ENCODE measurements around the gene RFX2.

The RFX2 gene

GRCh38 chr19:6022570-6023064 lies 87.7 kb downstream of the RFX2 start:
- H3K4me1 ChIP-seq, result peaks cover 40 to 72% (median 67%) of the 10 kb centered on the region in 10 experiments
- no peak overlapping the region; a peak in 1 of 20 replicates for H3K4me3 ChIP-seq
- no peaks in the 10 kb centered on the region for H4K20me1 ChIP-seq
- TF ChIP-seq Cebpa-rat (IDR thresholded peaks at IDR 0.05), result no peak
- peak overlapping the region; percentile 28 to 73 (median 61); a peak in 19 of 22 replicates for H3K9ac ChIP-seq
- no peaks in the 10 kb centered on the region for H3K9me3 ChIP-seq (replicated peaks in 1 of 11)
- H3K27ac ChIP-seq, result peak overlapping the region; percentile 18 to 87 (median 74); a peak in 21 of 22 replicates
- H3K27me3 ChIP-seq, result no peaks in the 10 kb centered on the region
- H3K36me3 ChIP-seq, result no peaks in the 10 kb centered on the region; a peak in 1 of 22 replicates
- peak overlapping the region; percentile 70 to 94 (median 86) for H3K4me2 ChIP-seq

GRCh38 chr19:6021878-6022569 lies 88.3 kb downstream of the RFX2 start:
- Histone ChIP-seq H4K20me1 (no peaks in the 10 kb centered on the region), H3K4me3 (no peak overlapping the region; a peak in 1 of 20 replicates), H3K9ac (peak overlapping the region in 9 of 11 experiments; percentile 33 to 73 (median 66); a peak in 17 of 22 replicates), H3K4me2 (peak overlapping the region; percentile 70 to 94 (median 86)), H3K27me3 (no peaks in the 10 kb centered on the region), H3K4me1 (peaks cover 40 to 77% (median 69%) of the 10 kb centered on the region in 10 experiments), H3K36me3 (no peaks in the 10 kb centered on the region; a peak in 1 of 22 replicates), H3K9me3 (replicated peaks in 1 of 11) (no peaks in the 10 kb centered on the region), H3K27ac (peak overlapping the region in 10 of 11 experiments; percentile 57 to 87 (median 80); a peak in 18 of 22 replicates)
- no peak for TF ChIP-seq Cebpa-rat (IDR thresholded peaks at IDR 0.05)

GRCh38 chr19:6020972-6021805 lies 89.1 kb downstream of the RFX2 start:
- H3K27me3 ChIP-seq, result no peaks in the 10 kb centered on the region
- H3K4me2 ChIP-seq, result peak overlapping the region; percentile 55 to 94 (median 86); a peak in 21 of 22 replicates
- H3K9ac ChIP-seq, result peak overlapping the region in 10 of 11 experiments; percentile 9 to 73 (median 61); a peak in 17 of 22 replicates
- H3K36me3 ChIP-seq, result no peaks in the 10 kb centered on the region
- peak overlapping the region in 9 of 11 experiments; percentile 64 to 87 (median 80); a peak in 18 of 22 replicates for H3K27ac ChIP-seq
- no peaks in the 10 kb centered on the region for H4K20me1 ChIP-seq
- TF ChIP-seq Cebpa-rat (IDR thresholded peaks at IDR 0.05), result no peak
- H3K4me3 ChIP-seq, result no peak overlapping the region
- H3K4me1 ChIP-seq, result peaks cover 40 to 81% (median 69%) of the 10 kb centered on the region in 10 experiments
- no peaks in the 10 kb centered on the region for H3K9me3 ChIP-seq (replicated peaks in 1 of 11)

GRCh38 chr19:6020166-6020882 lies 90.0 kb downstream of the RFX2 start:
- peak overlapping the region in 3 of 10 experiments; percentile 18 to 45 (median 23); a peak in 3 of 20 replicates for H3K4me3 ChIP-seq
- H3K4me2 ChIP-seq, result peak overlapping the region; percentile 55 to 94 (median 86)
- H4K20me1 ChIP-seq, result no peaks in the 10 kb centered on the region
- TF ChIP-seq Cebpa-rat (IDR thresholded peaks at IDR 0.05), result peak in 9 of 11 experiments; percentile 64 to 89 (median 78); a peak in 14 of 22 replicates
- peak overlapping the region in 9 of 11 experiments; percentile 64 to 87 (median 80); a peak in 18 of 22 replicates for H3K27ac ChIP-seq
- no peaks in the 10 kb centered on the region for H3K36me3 ChIP-seq
- no peaks in the 10 kb centered on the region for H3K27me3 ChIP-seq
- H3K9me3 ChIP-seq (replicated peaks in 1 of 11), result no peaks in the 10 kb centered on the region
- H3K9ac ChIP-seq, result peak overlapping the region; percentile 13 to 73 (median 56); a peak in 19 of 22 replicates
- peaks cover 40 to 90% (median 77%) of the 10 kb centered on the region in 10 experiments for H3K4me1 ChIP-seq

GRCh38 chr19:6018786-6019185 lies 91.5 kb downstream of the RFX2 start:
- Histone ChIP-seq H3K36me3 (no peaks in the 10 kb centered on the region), H3K4me2 (peak overlapping the region in 8 of 11 experiments; percentile 15 to 94 (median 64); a peak in 12 of 22 replicates), H3K4me3 (no peak overlapping the region), H3K27ac (peak overlapping the region in 9 of 11 experiments; percentile 13 to 84 (median 64); a peak in 15 of 22 replicates), H3K27me3 (no peaks in the 10 kb centered on the region), H3K4me1 (peaks cover 40 to 95% (median 83%) of the 10 kb centered on the region in 10 experiments), H3K9me3 (replicated peaks in 1 of 11) (no peaks in the 10 kb centered on the region), H4K20me1 (no peaks in the 10 kb centered on the region), H3K9ac (peak overlapping the region in 2 of 11 experiments; percentile 7 to 9; a peak in 2 of 22 replicates)
- TF ChIP-seq Cebpa-rat (IDR thresholded peaks at IDR 0.05), result no peak

GRCh38 chr19:6017576-6017975 lies 92.7 kb downstream of the RFX2 start:
- H3K9me3 ChIP-seq (replicated peaks in 1 of 11), result no peaks in the 10 kb centered on the region
- no peak overlapping the region for H3K4me3 ChIP-seq
- no peak overlapping the region for H3K4me2 ChIP-seq
- TF ChIP-seq Cebpa-rat (IDR thresholded peaks at IDR 0.05), result no peak
- H3K9ac ChIP-seq, result no peak overlapping the region
- no peaks in the 10 kb centered on the region for H3K36me3 ChIP-seq
- peaks cover 28 to 95% (median 83%) of the 10 kb centered on the region in 10 experiments for H3K4me1 ChIP-seq
- peak overlapping the region in 7 of 11 experiments; percentile 17 to 86 (median 29); a peak in 8 of 22 replicates for H3K27ac ChIP-seq
- H3K27me3 ChIP-seq, result no peaks in the 10 kb centered on the region
- H4K20me1 ChIP-seq, result no peaks in the 10 kb centered on the region

GRCh38 chr19:6015841-6016545 lies 94.3 kb downstream of the RFX2 start:
- Histone ChIP-seq H3K4me1 (peaks cover 17 to 93% (median 79%) of the 10 kb centered on the region in 10 experiments), H4K20me1 (no peaks in the 10 kb centered on the region), H3K4me3 (no peak overlapping the region), H3K27me3 (no peaks in the 10 kb centered on the region), H3K27ac (peak overlapping the region in 5 of 11 experiments; percentile 11 to 86 (median 72); a peak in 4 of 22 replicates), H3K9ac (no peak overlapping the region), H3K9me3 (replicated peaks in 1 of 11) (no peaks in the 10 kb centered on the region), H3K36me3 (no peaks in the 10 kb centered on the region), H3K4me2 (peak overlapping the region in 8 of 11 experiments; percentile 68 to 94 (median 84); a peak in 12 of 22 replicates)
- TF ChIP-seq Cebpa-rat (IDR thresholded peaks at IDR 0.05), result 0 out of 22 replicates have a peak, but pooled peaks of 1 of the 11 experiments have one; percentile 6
